Thoracic aorta (tissue), 2 donors: Measurements from ENCODE around the gene NBL1. TPM values are rescaled to one million over a fixed set of nuclear protein-coding genes. Genes with fewer than 3 reads are reported as not detected.

Experiments
- ATAC-seq: fragments of 150-250 bp; one replicate; pipeline ENCODE4 v1.8.0; 2017; ENCODE audit warnings: low read depth; ENCODE audit not compliant: insufficient number of reproducible peaks, low FRiP score
- DNase-seq: peaks from one replicate; pipeline ENCODE4 v3.0.0-alpha.2; 2020; ENCODE audit warnings: low spot score
- H3K27ac ChIP-seq, 2 donors: fragments of 200-600 bp; sonication (generic); 1 replicate in 1 of 2; 2 replicates in 1 of 2; pipeline ENCODE4 v1.5.1; 2016; ENCODE audit warnings: mild to moderate bottlenecking in 2 of 2, moderate library complexity in 2 of 2
- H3K27me3 ChIP-seq: fragments of 200-600 bp; sonication (generic); replicated peaks from 2 replicates; pipeline ENCODE4 v1.6.0; 2016; ENCODE audit warnings: mild to moderate bottlenecking; ENCODE audit not compliant: insufficient read depth
- H3K36me3 ChIP-seq: fragments of 200-600 bp; sonication (generic); one replicate; pipeline ENCODE4 v1.5.1; 2016
- H3K4me1 ChIP-seq, 2 donors: fragments of 200-600 bp; sonication (generic); 1 replicate in 1 of 2; 2 replicates in 1 of 2; pipeline versions ENCODE4 v1.5.1 to v1.6.0; 2016; ENCODE audit warnings: low read depth in 2 of 2, mild to moderate bottlenecking in 1 of 2; ENCODE audit not compliant: control insufficient read depth in 1 of 2
- H3K4me3 ChIP-seq: fragments of 200-600 bp; sonication (generic); 2 replicates; pipeline ENCODE4 v1.5.1; 2016; ENCODE audit warnings: mild to moderate bottlenecking
- H3K9me3 ChIP-seq: fragments of 200-600 bp; sonication (generic); 2 replicates; pipeline ENCODE4 v1.5.1; 2016
- total RNA-seq, 2 donors: library from RNA; depleted of rRNA; stranded (reverse); fragments of >200 nt; gene quantifications; one replicate each; pipeline versions ENCODE4 v1.1.0 to v1.2.3, GENCODE V29; 2016
- TF ChIP-seq, protein P1 (sequence below): fragments of 200-600 bp; sonication (generic); IDR thresholded peaks from one replicate; pipeline ENCODE4 v1.5.1; 2019; ENCODE audit warnings: antibody characterized with exemption

NBL1 gene
- total RNA-seq, 2 donors from 2014 or later = 77.0 to 82.0 TPM

DNA sequence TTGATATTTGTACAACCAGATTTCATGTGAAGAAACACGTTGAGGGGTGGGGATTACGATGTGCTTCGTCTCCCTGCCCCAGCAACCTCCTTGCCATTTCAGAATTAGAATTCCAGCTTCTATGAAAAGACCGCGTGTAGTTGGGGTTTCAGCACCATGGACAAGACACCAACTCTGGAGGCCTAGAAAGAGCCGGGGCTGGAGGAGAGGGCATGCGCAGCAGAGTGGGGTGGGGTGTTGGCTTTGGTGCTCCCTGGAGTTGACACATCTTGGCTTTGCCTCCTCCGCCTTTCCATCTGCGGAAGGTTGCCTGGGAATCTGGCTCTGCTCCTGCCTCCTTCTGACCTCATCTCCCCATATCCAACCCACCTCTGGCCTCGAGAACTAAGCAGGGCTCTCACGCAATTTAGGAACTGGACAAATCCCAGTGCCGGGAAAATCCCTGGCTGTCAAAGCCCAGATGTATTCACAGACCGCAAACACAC, 32.4 kb downstream of the NBL1 start:
- ATAC-seq (no peak), DNase-seq (peak; percentile 26)
- Histone ChIP-seq H3K27ac (no peak overlapping the region), H3K9me3 (no peaks in the 10 kb centered on the region), H3K36me3 (peaks cover under 1% of the 10 kb centered on the region), H3K27me3 (no peaks in the 10 kb centered on the region), H3K4me1 (no peaks in the 10 kb centered on the region), H3K4me3 (no peak overlapping the region)
- TF ChIP-seq, protein P1, sequence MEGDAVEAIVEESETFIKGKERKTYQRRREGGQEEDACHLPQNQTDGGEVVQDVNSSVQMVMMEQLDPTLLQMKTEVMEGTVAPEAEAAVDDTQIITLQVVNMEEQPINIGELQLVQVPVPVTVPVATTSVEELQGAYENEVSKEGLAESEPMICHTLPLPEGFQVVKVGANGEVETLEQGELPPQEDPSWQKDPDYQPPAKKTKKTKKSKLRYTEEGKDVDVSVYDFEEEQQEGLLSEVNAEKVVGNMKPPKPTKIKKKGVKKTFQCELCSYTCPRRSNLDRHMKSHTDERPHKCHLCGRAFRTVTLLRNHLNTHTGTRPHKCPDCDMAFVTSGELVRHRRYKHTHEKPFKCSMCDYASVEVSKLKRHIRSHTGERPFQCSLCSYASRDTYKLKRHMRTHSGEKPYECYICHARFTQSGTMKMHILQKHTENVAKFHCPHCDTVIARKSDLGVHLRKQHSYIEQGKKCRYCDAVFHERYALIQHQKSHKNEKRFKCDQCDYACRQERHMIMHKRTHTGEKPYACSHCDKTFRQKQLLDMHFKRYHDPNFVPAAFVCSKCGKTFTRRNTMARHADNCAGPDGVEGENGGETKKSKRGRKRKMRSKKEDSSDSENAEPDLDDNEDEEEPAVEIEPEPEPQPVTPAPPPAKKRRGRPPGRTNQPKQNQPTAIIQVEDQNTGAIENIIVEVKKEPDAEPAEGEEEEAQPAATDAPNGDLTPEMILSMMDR = no peak

DNA sequence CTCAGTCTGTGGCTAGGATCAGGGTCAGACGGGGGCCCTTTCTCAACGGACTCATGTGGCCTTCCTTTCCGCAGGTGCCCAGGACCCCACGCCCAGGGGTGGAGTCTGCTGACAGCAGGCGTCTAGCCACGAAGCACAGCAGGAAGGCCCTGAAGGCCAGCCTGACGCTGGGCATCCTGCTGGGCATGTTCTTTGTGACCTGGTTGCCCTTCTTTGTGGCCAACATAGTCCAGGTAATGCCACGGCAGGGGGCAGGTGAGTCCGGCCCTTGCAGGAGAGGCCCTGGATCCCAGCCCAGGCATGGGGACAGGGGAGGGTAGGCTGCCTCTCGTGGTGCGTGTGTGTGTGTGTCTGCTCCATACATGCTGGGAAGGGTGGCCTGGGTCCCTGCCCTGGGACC, 34.4 kb downstream of the NBL1 start:
- no peaks in the 10 kb centered on the region for H3K9me3 ChIP-seq
- H3K4me3 ChIP-seq = no peak overlapping the region

GRCh38 chr1:19678931-19679453, 34.9 kb downstream of the NBL1 start:
- no peaks in the 10 kb centered on the region for H3K27me3 ChIP-seq
- TF ChIP-seq, protein P1 = no peak
- DNase-seq = no peak
- no peak overlapping the region for H3K4me3 ChIP-seq
- no peaks in the 10 kb centered on the region for H3K4me1 ChIP-seq
- H3K27ac ChIP-seq = no peak overlapping the region
- ATAC-seq = no peak
- H3K36me3 ChIP-seq = peaks cover 16% of the 10 kb centered on the region
- H3K9me3 ChIP-seq = no peaks in the 10 kb centered on the region

More for the DNA sequence above, 34.4 kb downstream of the NBL1 start:
- no peak overlapping the region for H3K27ac ChIP-seq
- no peaks in the 10 kb centered on the region for H3K4me1 ChIP-seq
- TF ChIP-seq, protein P1 = no peak
- no peaks in the 10 kb centered on the region for H3K27me3 ChIP-seq
- DNase-seq = no peak
- H3K36me3 ChIP-seq = peaks cover 16% of the 10 kb centered on the region
- ATAC-seq = no peak

- TF ChIP-seq, protein P1 = no peak
- Histone ChIP-seq H3K4me1 (no peaks in the 10 kb centered on the region), H3K9me3 (no peaks in the 10 kb centered on the region), H3K27ac (no peak overlapping the region), H3K36me3 (peaks cover 19% of the 10 kb centered on the region), H3K27me3 (no peaks in the 10 kb centered on the region), H3K4me3 (no peak overlapping the region)
- DNase-seq (no peak), ATAC-seq (no peak)
Measured at GRCh38 chr1:19679691-19680090, 35.6 kb downstream of the NBL1 start.

DNA sequence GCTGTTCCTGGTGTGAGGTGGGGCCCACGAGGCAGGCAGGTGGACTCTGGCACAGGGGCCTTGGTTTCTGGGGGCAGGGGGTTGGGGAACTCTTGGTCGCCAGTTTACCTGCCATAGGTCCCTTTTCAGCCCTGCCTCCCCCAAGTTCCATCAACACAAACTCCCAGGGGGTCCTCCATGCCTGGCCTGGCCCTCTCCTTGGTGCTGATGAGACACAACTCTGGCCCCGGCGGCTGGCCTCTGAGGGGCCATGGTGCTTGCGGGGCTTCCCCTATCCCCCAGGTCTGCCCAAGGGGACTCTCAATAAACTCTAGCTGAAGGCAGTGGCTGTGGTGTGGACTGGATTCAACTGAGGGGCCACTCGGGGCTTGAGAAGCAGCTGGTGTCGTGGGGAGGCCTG, 36.5 kb downstream of the NBL1 start:
- ATAC-seq (no peak), DNase-seq (no peak)
- no peak overlapping the region for H3K27ac ChIP-seq
- H3K36me3 ChIP-seq = peaks cover 24% of the 10 kb centered on the region
- H3K4me3 ChIP-seq = no peak overlapping the region
- no peaks in the 10 kb centered on the region for H3K9me3 ChIP-seq
- TF ChIP-seq, protein P1 = no peak
- no peaks in the 10 kb centered on the region for H3K4me1 ChIP-seq
- no peaks in the 10 kb centered on the region for H3K27me3 ChIP-seq
